ENCODE data around the gene FAM3A.

GRCh38 chrX:154486396-154487207, 29.4 kb downstream of the FAM3A start, which contains the start of gene UBL4A:
- TF ChIP-seq POLR2A (IDR thresholded peaks at IDR 0.05; ENCODE audit: low read depth, low read length): no peak
- TF ChIP-seq TAF1 (IDR thresholded peaks at IDR 0.05; ENCODE audit: borderline replicate concordance, low read depth, low read length): no peak
- no peak for TF ChIP-seq POLR2AphosphoS5 (IDR thresholded peaks at IDR 0.05; ENCODE audit: low read depth, low read length)
